GM12865 (cell line): ENCODE data around the gene MTA2.
A peak's percentile ranks its signal among the peaks of the same experiment; 100 is the strongest.
"Not testable (repeated sequence)": the region's sequence is repeated elsewhere in the genome, so short reads cannot be mapped to it uniquely, and the experiment has no call there.

Source experiments
- DNase-seq: peaks from one replicate; pipeline ENCODE4 v3.0.0; 2010; ENCODE audit warnings: low read depth
- H3K4me3 ChIP-seq: 2 replicates; pipeline ENCODE4 v1.5.1; 2011; ENCODE audit warnings: mild to moderate bottlenecking, low read depth, low read length, control low read depth
- CTCF ChIP-seq: IDR thresholded peaks from 2 replicates; pipeline ENCODE4 v1.5.1; 2011; ENCODE audit warnings: low read length, control low read depth, low read depth, inconsistent platforms; ENCODE audit not compliant: insufficient read depth; ENCODE audit errors: missing control alignments

The MTA2 gene

DNA sequence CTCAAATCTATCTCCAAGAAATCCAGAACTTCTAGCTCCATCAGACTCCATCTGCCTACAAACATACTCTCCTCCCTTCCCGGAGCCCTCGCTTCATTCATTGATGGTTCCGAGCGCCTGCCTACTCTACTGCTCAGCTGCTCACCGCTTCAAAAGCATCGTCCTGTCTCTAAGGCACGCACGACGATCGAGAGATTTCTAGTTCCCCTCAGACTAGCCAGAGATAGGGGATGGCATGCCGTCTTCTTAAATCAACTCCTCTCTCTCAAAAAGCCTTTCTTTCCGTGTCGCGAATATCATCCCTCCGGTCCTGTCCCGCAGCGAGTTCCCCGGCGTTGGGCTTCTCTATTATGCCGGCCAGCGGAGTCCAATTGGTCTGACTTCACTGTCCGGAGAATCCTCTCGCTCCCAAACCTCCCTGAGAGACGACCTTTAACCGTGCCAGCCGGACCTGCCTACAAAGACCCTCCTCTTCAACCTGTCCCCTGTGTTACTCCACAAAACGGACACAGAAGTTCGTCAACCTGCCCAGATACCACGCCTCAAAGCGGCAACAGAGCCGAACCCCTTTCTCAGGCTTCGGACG lies 28.6 kb downstream of the MTA2 start:
- DNase-seq = peak; percentile 50
- no peak for TF ChIP-seq CTCF
- peak overlapping the region; percentile 88 for H3K4me3 ChIP-seq

- DNase-seq = no peak
- H3K4me3 ChIP-seq = peak overlapping the region; percentile 88
- no peak for TF ChIP-seq CTCF
Observed at GRCh38 chr11:62572431-62572830, 29.2 kb downstream of the MTA2 start.

- H3K4me3 ChIP-seq = not testable (repeated sequence)
Observed at GRCh38 chr11:62571493-62571892, 30.2 kb downstream of the MTA2 start.

DNA sequence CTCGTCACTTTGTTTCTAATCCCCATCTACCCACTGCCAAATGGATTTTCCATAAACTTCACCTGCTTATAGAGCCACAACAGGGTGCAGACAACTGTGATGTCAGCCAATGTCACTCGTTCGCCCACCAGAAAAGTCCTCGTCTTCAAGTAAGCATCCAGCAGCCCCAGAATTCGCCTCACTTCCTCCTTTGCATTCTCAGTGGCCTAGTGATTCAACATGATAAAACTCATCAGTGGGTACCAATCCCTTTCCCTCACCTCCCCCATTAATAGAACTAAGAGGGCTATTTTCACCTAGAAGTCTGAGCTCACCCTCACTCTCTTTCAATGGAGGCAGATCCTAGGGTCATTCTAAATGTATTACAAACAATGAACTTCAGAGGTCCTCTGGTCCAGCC lies 30.8 kb downstream of the MTA2 start:
- not testable (repeated sequence) for DNase-seq, H3K4me3 ChIP-seq

More at GRCh38 chr11:62571493-62571892, 30.2 kb downstream of the MTA2 start:
- not testable (repeated sequence) for DNase-seq

DNA sequence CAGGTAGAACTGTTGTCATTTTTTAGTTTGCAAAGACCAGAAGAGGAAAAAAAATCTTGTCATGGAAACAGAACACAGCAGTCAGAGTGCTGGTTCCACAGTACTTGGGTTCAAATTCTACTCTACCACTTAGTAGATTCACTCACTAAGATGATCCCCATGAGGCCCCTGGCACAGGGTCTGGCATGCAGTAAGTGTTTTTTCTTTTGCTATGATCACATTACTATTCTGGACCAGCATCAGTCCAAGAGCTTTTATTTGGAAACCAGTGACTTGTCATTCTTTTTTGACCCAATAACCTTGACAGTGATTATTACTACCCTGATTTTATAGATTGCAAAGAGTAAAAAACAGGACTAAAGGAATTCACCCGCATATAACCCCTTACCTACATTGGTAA lies 32.1 kb downstream of the MTA2 start:
- no peak for DNase-seq
- TF ChIP-seq CTCF = no peak
- H3K4me3 ChIP-seq = no peak overlapping the region

DNA sequence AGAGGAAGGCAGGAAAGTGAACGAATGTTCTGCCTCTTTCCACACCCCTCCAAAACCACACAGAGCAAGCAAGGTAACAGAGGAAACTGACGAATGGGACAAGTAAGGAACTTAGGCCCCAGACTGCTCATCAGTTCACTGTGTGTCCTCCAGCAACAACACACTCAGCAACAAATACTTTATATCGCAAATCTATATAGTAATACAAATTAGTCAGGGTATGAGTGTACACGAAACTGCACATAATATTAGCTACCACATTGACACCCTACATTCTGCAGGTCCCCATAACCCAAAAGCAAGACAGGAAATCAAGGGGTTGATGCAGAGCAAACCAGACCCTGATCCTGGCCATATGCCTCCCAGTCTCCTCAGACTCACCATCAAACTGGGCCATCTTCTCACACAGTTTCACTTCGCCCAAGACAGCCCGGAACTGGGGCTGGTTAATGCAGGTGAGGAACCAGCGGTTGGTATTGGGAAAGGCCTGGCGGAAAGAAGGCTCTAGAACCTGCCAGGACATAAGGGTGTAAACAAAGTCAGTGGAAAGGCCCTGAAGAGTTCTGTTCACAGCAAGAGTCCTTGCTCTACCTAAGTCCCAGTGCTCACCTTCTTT lies 34.5 kb downstream of the MTA2 start:
- TF ChIP-seq CTCF = no peak
- no peak overlapping the region for H3K4me3 ChIP-seq
- DNase-seq = peak; percentile 44

DNA sequence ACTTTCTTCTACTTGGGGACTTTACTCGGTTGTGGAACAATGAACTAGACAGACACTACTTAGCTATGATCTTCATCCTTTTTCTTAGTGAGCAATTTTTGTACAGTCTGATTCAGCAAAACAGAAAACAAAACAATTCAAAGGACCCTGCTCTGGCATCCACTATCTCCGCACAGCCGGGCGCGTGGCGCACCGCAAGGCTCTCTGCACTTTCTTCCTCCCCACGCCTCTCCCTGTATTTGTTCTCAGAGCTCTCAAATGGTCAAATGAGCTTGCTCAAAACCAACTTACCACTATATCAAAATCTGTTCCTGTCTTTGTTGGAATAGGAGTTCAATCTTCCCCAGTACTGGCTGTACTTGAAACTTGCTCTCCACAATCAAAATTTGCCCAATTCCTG lies 35.4 kb downstream of the MTA2 start:
- DNase-seq = no peak
- TF ChIP-seq CTCF = no peak
- no peak overlapping the region for H3K4me3 ChIP-seq

DNA sequence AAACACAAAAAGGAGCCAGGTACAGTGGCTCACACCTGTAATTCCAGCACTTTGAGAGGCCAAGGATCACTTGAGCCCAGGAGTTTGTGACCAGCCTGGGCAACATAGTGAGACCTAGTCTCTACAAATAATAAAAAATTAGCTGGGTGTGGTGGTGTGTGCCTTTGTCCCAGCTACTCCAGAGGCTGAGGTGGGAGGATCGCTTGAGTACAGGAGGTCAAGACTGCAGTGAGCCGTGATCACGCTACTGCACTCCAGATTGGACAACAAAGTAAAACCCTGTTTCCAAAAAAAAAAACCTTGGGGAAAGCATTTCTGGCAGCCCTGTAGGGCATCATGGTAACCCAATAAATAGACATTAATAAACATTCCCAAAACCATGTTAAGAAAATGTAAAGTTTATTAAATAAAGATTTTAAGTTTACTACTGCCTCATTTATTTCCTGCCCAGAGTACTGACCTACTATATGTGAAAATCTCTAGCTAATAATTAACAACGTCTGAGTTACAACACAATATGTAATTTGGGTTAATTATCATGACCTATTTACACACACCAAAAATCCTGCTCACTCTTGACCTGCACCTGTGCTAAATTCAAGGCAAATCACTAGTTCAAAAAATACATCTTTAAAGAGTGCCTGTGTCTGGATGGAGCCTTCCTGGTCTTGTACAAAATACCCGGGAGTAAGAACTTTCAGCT lies 36.4 kb downstream of the MTA2 start:
- no peak overlapping the region for H3K4me3 ChIP-seq
- TF ChIP-seq CTCF = no peak
- no peak for DNase-seq

GRCh38 chr11:62561677-62562230 lies 39.9 kb downstream of the MTA2 start:
- DNase-seq, H3K4me3 ChIP-seq: not testable (repeated sequence)
